HG02798 (cell line): ENCODE measurements around the gene FOXN3.
"Not testable (repeated sequence)": the region's sequence is repeated elsewhere in the genome, so short reads cannot be mapped to it uniquely, and the experiment has no call there.

Source experiments
- ATAC-seq: cut with Tn5 transposase; IDR thresholded peaks from one replicate; pipeline ENCODE4 v1.9.1; 2021; ENCODE audit warnings: mild to moderate bottlenecking; ENCODE audit not compliant: unreplicated experiment, poor library complexity

FOXN3 gene

GRCh38 chr14:89123215-89123614, 293.8 kb downstream of the FOXN3 start:
- ATAC-seq, result no peak

- ATAC-seq, result no peak
These were observed 294.9 kb downstream of the FOXN3 start for GRCh38 chr14:89121968-89122620.

GRCh38 chr14:89117012-89117411, 300.0 kb downstream of the FOXN3 start:
- no peak for ATAC-seq

- ATAC-seq, result no peak
These were observed 302.9 kb downstream of the FOXN3 start for GRCh38 chr14:89114109-89114508.

- ATAC-seq, result no peak
These were observed 304.3 kb downstream of the FOXN3 start for GRCh38 chr14:89112720-89113119.

GRCh38 chr14:89111766-89112543, 305.1 kb downstream of the FOXN3 start:
- not testable (repeated sequence) for ATAC-seq

GRCh38 chr14:89111232-89111631, 305.8 kb downstream of the FOXN3 start:
- not testable (repeated sequence) for ATAC-seq

GRCh38 chr14:89110110-89110509, 306.9 kb downstream of the FOXN3 start:
- ATAC-seq, result no peak

GRCh38 chr14:89108608-89109007, 308.4 kb downstream of the FOXN3 start:
- ATAC-seq, result no peak

GRCh38 chr14:89107626-89108025, 309.4 kb downstream of the FOXN3 start:
- ATAC-seq, result no peak
